Epithelial cell of prostate (primary cell): Measurements from ENCODE around the gene MAPK10.
"Not testable (repeated sequence)": the region's sequence is repeated elsewhere in the genome, so short reads cannot be mapped to it uniquely, and the experiment has no call there.

Experiments used
- DNase-seq: peaks from one replicate; pipeline ENCODE4 v3.0.0-alpha.2; 2011; ENCODE audit warnings: low read depth, low spot score
- H3K27ac ChIP-seq: fragments of 450-650 bp; 2 replicates; pipeline ENCODE4 v1.5.1; 2017; ENCODE audit warnings: mild to moderate bottlenecking

Gene MAPK10

DNA sequence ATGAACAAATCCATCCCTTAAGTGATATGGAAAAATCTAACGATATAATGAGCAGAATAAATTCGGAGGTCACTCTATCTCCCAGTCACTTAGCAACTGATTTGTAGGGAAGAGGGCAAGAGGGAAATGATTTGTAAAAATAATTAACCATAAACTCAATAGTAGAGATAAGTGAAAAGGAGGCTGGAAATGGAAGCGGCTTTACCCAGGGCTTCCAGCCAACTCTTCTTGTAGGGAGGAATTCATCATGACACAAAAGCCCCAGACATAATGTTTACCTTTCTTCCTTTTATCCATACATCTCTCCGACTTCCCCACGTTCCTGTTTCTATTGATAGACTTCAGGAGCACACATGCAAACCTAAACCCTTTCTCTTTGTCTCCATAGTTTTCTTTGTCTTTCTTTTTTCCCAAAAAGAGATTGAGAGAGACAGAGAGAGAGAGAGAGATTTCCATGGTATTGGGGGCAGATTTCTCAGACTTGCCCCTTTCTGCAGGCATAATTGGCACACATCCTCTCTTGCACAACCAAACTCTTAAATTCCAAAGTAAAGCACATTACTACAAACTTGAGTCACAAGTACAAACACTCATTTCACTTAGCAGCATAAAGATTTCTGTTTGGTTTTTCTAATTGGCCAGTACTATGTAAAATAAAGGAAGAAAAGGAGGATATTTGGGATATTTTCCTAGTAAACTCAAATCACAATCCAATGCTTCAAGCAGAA lies 140.9 kb downstream of the MAPK10 start:
- peak overlapping the region; percentile 42 for H3K27ac ChIP-seq
- peak; percentile 10 for DNase-seq

DNA sequence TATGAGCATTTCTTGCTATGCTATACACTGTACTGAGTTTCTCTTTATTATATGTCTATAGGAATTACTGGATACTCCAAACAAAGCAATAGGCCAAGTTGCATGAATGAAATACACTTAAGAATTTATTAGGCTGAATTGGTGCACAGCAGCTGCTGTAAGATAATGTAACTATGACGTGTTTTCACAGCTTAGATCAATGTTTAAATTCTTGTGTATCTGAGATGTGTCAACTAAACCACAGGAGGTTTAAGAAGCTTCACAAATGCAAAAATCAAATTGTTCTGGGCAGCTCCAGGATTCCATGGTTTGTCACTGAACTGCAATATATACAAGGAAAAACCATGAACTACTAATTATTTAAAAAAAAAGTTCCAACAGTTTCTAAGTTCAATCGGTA lies 156.7 kb downstream of the MAPK10 start:
- no peak for DNase-seq
- no peak overlapping the region for H3K27ac ChIP-seq

GRCh38 chr4:86185659-86186058 lies 174.2 kb downstream of the MAPK10 start:
- H3K27ac ChIP-seq: no peak overlapping the region
- DNase-seq: no peak

DNA sequence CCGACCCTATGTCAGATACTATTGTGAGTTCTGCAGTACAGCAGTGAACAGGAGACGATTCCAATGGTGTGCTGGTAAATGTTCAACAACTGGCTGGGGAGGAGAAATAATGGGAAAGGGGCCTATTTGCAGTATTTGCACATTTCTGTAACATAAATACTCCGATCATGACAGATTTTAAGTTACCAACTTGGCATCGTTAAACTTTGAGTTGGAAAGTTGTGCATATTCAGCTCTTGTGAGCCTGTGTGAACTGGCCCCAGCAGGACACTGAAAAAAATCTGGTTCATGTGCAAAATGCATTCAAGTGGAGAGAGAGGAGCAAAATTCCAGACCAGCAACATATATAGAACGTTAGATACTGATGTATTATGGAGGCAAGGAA lies 175.0 kb downstream of the MAPK10 start:
- H3K27ac ChIP-seq: no peak overlapping the region
- no peak for DNase-seq

- H3K27ac ChIP-seq: peak overlapping the region; percentile 1
- DNase-seq: no peak
Observed at GRCh38 chr4:86184216-86184900, 175.5 kb downstream of the MAPK10 start.

GRCh38 chr4:86181585-86181984 lies 178.3 kb downstream of the MAPK10 start:
- H3K27ac ChIP-seq: no peak overlapping the region
- no peak for DNase-seq

GRCh38 chr4:86178211-86178610 lies 181.6 kb downstream of the MAPK10 start:
- H3K27ac ChIP-seq: no peak overlapping the region
- no peak for DNase-seq

DNA sequence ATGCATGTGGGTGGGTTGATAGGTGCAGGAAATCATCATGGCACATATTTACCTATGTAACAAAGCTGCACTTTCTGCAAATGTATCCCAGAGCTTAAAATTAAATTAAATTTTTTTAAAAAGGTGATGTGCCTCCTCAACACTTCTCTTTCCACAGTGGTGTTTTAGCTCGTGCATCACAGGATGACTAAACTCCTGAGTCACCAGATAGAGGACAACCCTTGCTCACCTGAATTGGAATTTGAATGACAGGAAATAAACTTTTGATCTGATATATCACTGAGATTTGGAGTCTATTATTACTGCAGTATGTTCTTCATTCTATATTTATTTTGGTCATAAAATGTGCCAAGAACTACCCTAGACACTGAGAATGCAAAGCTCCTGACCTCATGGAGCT lies 185.3 kb downstream of the MAPK10 start:
- DNase-seq: no peak
- no peak overlapping the region for H3K27ac ChIP-seq

- not testable (repeated sequence) for DNase-seq, H3K27ac ChIP-seq
Observed at GRCh38 chr4:86168335-86168734, 191.5 kb downstream of the MAPK10 start.

- no peak overlapping the region for H3K27ac ChIP-seq
- no peak for DNase-seq
Observed at GRCh38 chr4:86160426-86160825, 199.4 kb downstream of the MAPK10 start.

- no peak for DNase-seq
- H3K27ac ChIP-seq: no peak overlapping the region
Observed at GRCh38 chr4:86159216-86159615, 200.6 kb downstream of the MAPK10 start.

GRCh38 chr4:86156531-86156930 lies 203.3 kb downstream of the MAPK10 start:
- no peak overlapping the region for H3K27ac ChIP-seq
- DNase-seq: no peak

GRCh38 chr4:86155766-86156165 lies 204.1 kb downstream of the MAPK10 start:
- no peak for DNase-seq
- no peak overlapping the region for H3K27ac ChIP-seq

- H3K27ac ChIP-seq: no peak overlapping the region
- no peak for DNase-seq
Observed at GRCh38 chr4:86152454-86152853, 207.4 kb downstream of the MAPK10 start.

GRCh38 chr4:86151196-86151595 lies 208.7 kb downstream of the MAPK10 start:
- H3K27ac ChIP-seq: no peak overlapping the region

GRCh38 chr4:86141161-86141560 lies 218.7 kb downstream of the MAPK10 start:
- no peak for DNase-seq
- no peak overlapping the region for H3K27ac ChIP-seq

More at GRCh38 chr4:86151196-86151595, 208.7 kb downstream of the MAPK10 start:
- DNase-seq: no peak

DNA sequence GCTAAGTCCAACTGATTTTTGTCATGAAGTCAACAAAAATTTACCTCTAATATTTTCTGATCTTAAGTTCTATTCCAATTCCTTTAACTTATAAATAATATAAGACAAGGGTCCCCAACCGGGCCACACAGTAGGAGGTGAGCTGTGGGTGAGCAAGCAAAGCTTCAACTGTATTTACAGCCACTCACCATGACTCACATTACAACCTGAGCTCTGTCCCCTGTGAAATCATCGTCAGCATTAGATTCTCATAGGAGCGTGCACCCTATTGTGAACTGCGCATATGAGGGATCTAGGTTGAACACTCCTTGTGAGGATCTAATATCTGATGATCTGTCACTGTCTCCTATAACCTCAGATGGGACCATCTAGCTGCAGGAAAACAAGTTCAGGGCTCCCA lies 227.4 kb downstream of the MAPK10 start:
- no peak for DNase-seq
- H3K27ac ChIP-seq: no peak overlapping the region

GRCh38 chr4:86131456-86131855 lies 228.4 kb downstream of the MAPK10 start:
- no peak for DNase-seq
- H3K27ac ChIP-seq: no peak overlapping the region

DNA sequence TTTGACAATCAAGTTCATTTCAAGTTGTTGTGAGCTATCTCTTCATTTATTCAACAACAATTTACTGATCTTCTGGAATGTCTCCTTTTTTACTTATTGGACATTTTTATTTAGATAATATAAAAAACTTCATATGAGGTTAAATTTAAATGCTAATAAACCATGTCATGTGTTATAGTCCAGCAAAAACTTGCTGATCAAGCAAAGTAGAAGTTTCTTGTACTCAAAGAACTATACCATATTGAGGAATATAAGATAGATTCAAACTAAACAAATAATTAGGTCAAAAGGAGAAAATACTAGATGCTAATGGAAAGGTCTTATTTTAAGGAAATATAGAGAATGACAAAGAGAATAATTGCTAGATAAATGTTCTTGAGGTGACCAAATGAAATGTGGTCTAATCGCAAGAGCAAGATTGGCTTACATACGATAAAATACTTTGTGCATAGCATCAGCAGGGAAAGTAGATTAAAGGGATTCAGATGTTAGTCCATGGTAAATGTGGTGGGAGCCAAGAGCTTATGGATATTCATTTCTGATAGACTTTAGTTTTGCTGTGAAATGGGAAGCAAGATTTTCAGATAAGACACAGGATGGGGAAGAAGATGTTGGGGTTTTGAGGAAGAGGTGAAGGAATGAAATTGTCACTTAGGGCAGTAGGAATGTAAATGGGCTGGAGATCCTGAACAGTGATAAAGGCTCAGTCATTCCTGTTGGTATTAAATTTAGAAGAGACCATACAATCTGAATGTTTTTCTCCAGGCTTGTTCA lies 229.5 kb downstream of the MAPK10 start:
- DNase-seq: no peak
- H3K27ac ChIP-seq: no peak overlapping the region

GRCh38 chr4:86129546-86129945 lies 230.3 kb downstream of the MAPK10 start:
- no peak overlapping the region for H3K27ac ChIP-seq
- no peak for DNase-seq

GRCh38 chr4:86122404-86122803 lies 237.4 kb downstream of the MAPK10 start:
- no peak for DNase-seq
- H3K27ac ChIP-seq: no peak overlapping the region
